OCI-LY3 (cell line): Measurements from ENCODE around the gene GPR37L1.

Experiments used
- EZH2phosphoT487 ChIP-seq: fragments of 200-600 bp; shearing (Covaris generic); IDR thresholded peaks from 2 replicates; pipeline ENCODE4 v1.6.1; 2018; ENCODE audit warnings: antibody characterized with exemption, mixed run types, low read depth
- TF ChIP-seq, protein P1 (sequence below): fragments of 200-600, 300-600 bp; sonication (generic); IDR thresholded peaks from 2 replicates; pipeline ENCODE4 v1.5.1; 2014; ENCODE audit warnings: antibody characterized with exemption, low read length, low read depth

DNA sequence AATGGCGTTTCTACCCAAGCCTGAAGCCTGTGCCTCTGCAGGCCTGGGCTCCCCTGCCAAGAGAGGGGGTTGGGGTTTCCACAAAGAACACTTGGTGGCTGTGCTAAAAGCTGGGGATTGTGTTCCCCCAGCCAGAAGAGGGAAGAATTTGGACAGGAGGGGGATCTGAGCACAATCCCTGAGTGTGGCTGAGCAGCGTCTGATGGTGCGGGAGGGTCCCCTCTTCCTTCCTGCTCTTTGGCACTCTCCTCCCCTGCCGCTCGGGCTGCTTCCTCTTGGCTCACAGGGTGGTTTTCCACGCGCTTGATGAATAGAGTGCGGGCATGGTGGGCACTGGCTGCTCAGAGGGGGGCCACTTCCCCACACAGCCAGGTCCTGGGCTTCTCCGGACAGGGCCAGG lies 3.7 kb downstream of the GPR37L1 start:
- TF ChIP-seq, protein P1, sequence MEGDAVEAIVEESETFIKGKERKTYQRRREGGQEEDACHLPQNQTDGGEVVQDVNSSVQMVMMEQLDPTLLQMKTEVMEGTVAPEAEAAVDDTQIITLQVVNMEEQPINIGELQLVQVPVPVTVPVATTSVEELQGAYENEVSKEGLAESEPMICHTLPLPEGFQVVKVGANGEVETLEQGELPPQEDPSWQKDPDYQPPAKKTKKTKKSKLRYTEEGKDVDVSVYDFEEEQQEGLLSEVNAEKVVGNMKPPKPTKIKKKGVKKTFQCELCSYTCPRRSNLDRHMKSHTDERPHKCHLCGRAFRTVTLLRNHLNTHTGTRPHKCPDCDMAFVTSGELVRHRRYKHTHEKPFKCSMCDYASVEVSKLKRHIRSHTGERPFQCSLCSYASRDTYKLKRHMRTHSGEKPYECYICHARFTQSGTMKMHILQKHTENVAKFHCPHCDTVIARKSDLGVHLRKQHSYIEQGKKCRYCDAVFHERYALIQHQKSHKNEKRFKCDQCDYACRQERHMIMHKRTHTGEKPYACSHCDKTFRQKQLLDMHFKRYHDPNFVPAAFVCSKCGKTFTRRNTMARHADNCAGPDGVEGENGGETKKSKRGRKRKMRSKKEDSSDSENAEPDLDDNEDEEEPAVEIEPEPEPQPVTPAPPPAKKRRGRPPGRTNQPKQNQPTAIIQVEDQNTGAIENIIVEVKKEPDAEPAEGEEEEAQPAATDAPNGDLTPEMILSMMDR, result no peak
- TF ChIP-seq EZH2phosphoT487, result no peak
